GM21737 (cell line): ENCODE data around the gene RITA1.
"Not testable (repeated sequence)": the region's sequence is repeated elsewhere in the genome, so short reads cannot be mapped to it uniquely, and the experiment has no call there.

ENCODE experiments used
- ATAC-seq: cut with Tn5 transposase; IDR thresholded peaks from one replicate; pipeline ENCODE4 v1.9.1; 2021; ENCODE audit warnings: mild to moderate bottlenecking, moderate library complexity; ENCODE audit not compliant: unreplicated experiment

Gene RITA1

GRCh38 chr12:113201187-113202177, 16.0 kb downstream of the RITA1 start:
- no peak for ATAC-seq

GRCh38 chr12:113202300-113203075, 17.0 kb downstream of the RITA1 start:
- no peak for ATAC-seq

- no peak for ATAC-seq
Measured at GRCh38 chr12:113203852-113204760, 18.6 kb downstream of the RITA1 start.

- no peak for ATAC-seq
Measured at GRCh38 chr12:113204804-113205203, 19.3 kb downstream of the RITA1 start.

- not testable (repeated sequence) for ATAC-seq
Measured at GRCh38 chr12:113206802-113207201, 21.3 kb downstream of the RITA1 start.

GRCh38 chr12:113207613-113208040, 22.1 kb downstream of the RITA1 start:
- peak; percentile 8 for ATAC-seq

GRCh38 chr12:113208041-113208934, 22.8 kb downstream of the RITA1 start:
- ATAC-seq: peak; percentile 66

GRCh38 chr12:113211160-113211559, 25.6 kb downstream of the RITA1 start:
- ATAC-seq: no peak

- peak; percentile 42 for ATAC-seq
Measured at GRCh38 chr12:113214895-113215400, 29.4 kb downstream of the RITA1 start.

GRCh38 chr12:113216027-113216426, 30.5 kb downstream of the RITA1 start:
- ATAC-seq: no peak

- ATAC-seq: no peak
Measured at GRCh38 chr12:113220593-113221180, 35.2 kb downstream of the RITA1 start.

- peak; percentile 92 for ATAC-seq
Measured at GRCh38 chr12:113221181-113221996, 35.9 kb downstream of the RITA1 start, which contains the start of gene TPCN1. TSS of gene TPCN1 (plus strand) at chr12:113221464. CDS start at chr12:113226853, 5,389 bp downstream.

- ATAC-seq: no peak
Measured at GRCh38 chr12:113221997-113222729, 36.6 kb downstream of the RITA1 start.

- ATAC-seq: no peak
Measured at GRCh38 chr12:113222730-113223531, 37.4 kb downstream of the RITA1 start.

GRCh38 chr12:113224955-113225354, 39.4 kb downstream of the RITA1 start:
- ATAC-seq: no peak
